HEK293 (cell line): ENCODE data around the gene TEF.

Experiments
- CTCF ChIA-PET: fragments of 350-600 bp; formaldehyde crosslinking; extraction: SDS; loops from one replicate; lab custom pipeline; 2021; ENCODE audit warnings: antibody characterized with exemption; lab: Yijun Ruan, JAX
- POLR2A ChIA-PET: fragments of 300-600 bp; formaldehyde crosslinking; extraction: SDS; loops from one replicate; lab custom pipeline; 2020; ENCODE audit warnings: antibody characterized with exemption, inconsistent platforms; lab: Yijun Ruan, JAX
- H3K27ac ChIP-seq: fragments of 200-500 bp; sonication (Bioruptor generic); 2 replicates; pipeline ENCODE4 v1.5.1; 2014; ENCODE audit warnings: low read depth, low read length, control low read depth, inconsistent platforms; ENCODE audit errors: extremely low read depth
- H3K36me3 ChIP-seq, 2 experiments: fragments of 200-500 bp in 1 of 2; sonication (Bioruptor generic) in 1 of 2; 1 replicate in 1 of 2; 2 replicates in 1 of 2; pipeline ENCODE4 v1.5.1; 2014 to 2017; ENCODE audit warnings: inconsistent platforms in 2 of 2, low read length in 2 of 2; ENCODE audit not compliant: control insufficient read depth in 2 of 2, insufficient read depth in 1 of 2
- H3K4me1 ChIP-seq: fragments of 200-500 bp; sonication (Bioruptor generic); 2 replicates; pipeline ENCODE4 v1.5.1; 2014; ENCODE audit warnings: mild to moderate bottlenecking, low read length, inconsistent platforms; ENCODE audit not compliant: control insufficient read depth, insufficient read depth
- H3K4me3 ChIP-seq: 2 replicates; pipeline ENCODE4 v1.5.1; 2011; ENCODE audit warnings: low read depth, mild to moderate bottlenecking, control low read depth, low read length, moderate library complexity
- H3K9me3 ChIP-seq: fragments of 200-500 bp; sonication (Bioruptor generic); 2 replicates; pipeline ENCODE4 v1.5.1; 2014; ENCODE audit warnings: low read depth, low read length, inconsistent platforms; ENCODE audit not compliant: control insufficient read depth, insufficient read depth
- HOXC10 ChIP-seq: sonication (generic); formaldehyde crosslinking; IDR thresholded peaks from 2 replicates; pipeline ENCODE4 v1.8.1; 2023; ENCODE audit warnings: mild to moderate bottlenecking, missing genetic modification reagents
- HOXD13 ChIP-seq: sonication (generic); formaldehyde crosslinking; IDR thresholded peaks from 2 replicates; pipeline ENCODE4 v1.8.0; 2022; ENCODE audit warnings: missing genetic modification reagents, borderline replicate concordance
- PRDM4 ChIP-seq: fragments of 450-650 bp; formaldehyde crosslinking; IDR thresholded peaks from 2 replicates; pipeline ENCODE4 v1.5.1; 2017; ENCODE audit warnings: missing biosample characterization, missing genetic modification characterization
- SALL2 ChIP-seq: fragments of 450-650 bp; formaldehyde crosslinking; IDR thresholded peaks from 2 replicates; pipeline ENCODE4 v1.5.0; 2017; ENCODE audit warnings: missing biosample characterization, mild to moderate bottlenecking, missing genetic modification characterization, borderline replicate concordance
- SP7 ChIP-seq: fragments of 450-650 bp; formaldehyde crosslinking; IDR thresholded peaks from 2 replicates; pipeline ENCODE4 v1.5.1; 2016; ENCODE audit warnings: missing biosample characterization, missing genetic modification characterization
- TCF7L2 ChIP-seq: IDR thresholded peaks from 2 replicates; pipeline ENCODE4 v1.6.1; 2011; ENCODE audit warnings: low read depth, mild to moderate bottlenecking, inconsistent platforms, low read length, moderate library complexity, borderline replicate concordance
- ZEB2 ChIP-seq: fragments of 450-650 bp; formaldehyde crosslinking; IDR thresholded peaks from 2 replicates; pipeline ENCODE4 v1.5.1; 2016; ENCODE audit warnings: missing biosample characterization, missing genetic modification characterization
- ZFHX2 ChIP-seq: fragments of 450-650 bp; formaldehyde crosslinking; conservative IDR thresholded peaks from 2 replicates; pipeline ENCODE4 v1.5.1; 2016; ENCODE audit warnings: missing biosample characterization, missing genetic modification characterization
- ZFP41 ChIP-seq: fragments of 450-650 bp; formaldehyde crosslinking; IDR thresholded peaks from 2 replicates; pipeline ENCODE4 v1.5.1; 2016; ENCODE audit warnings: missing biosample characterization, missing genetic modification characterization, borderline replicate concordance
- ZNF138 ChIP-seq: fragments of 450-650 bp; formaldehyde crosslinking; IDR thresholded peaks from 2 replicates; pipeline ENCODE4 v1.5.1; 2016; ENCODE audit warnings: missing biosample characterization, missing genetic modification characterization, borderline replicate concordance
- ZNF157 ChIP-seq: fragments of 450-650 bp; formaldehyde crosslinking; IDR thresholded peaks from 2 replicates; pipeline ENCODE4 v1.5.1; 2016; ENCODE audit warnings: missing biosample characterization, missing genetic modification characterization
- ZNF16 ChIP-seq: fragments of 450-650 bp; formaldehyde crosslinking; IDR thresholded peaks from 2 replicates; pipeline ENCODE4 v1.5.1; 2016; ENCODE audit warnings: low read depth, missing biosample characterization, missing genetic modification characterization
- ZNF169 ChIP-seq: fragments of 450-650 bp; formaldehyde crosslinking; IDR thresholded peaks from 2 replicates; pipeline ENCODE4 v1.5.1; 2016; ENCODE audit warnings: missing biosample characterization, missing genetic modification characterization
- ZNF211 ChIP-seq: fragments of 450-650 bp; formaldehyde crosslinking; IDR thresholded peaks from 2 replicates; pipeline ENCODE4 v1.5.1; 2016; ENCODE audit warnings: low read depth, missing biosample characterization, missing genetic modification characterization
- ZNF221 ChIP-seq: fragments of 450-650 bp; formaldehyde crosslinking; IDR thresholded peaks from 2 replicates; pipeline ENCODE4 v1.5.1; 2017; ENCODE audit warnings: missing biosample characterization, missing genetic modification characterization, borderline replicate concordance
- ZNF26 ChIP-seq: fragments of 450-650 bp; formaldehyde crosslinking; IDR thresholded peaks from 2 replicates; pipeline ENCODE4 v1.5.1; 2016; ENCODE audit warnings: missing biosample characterization, missing genetic modification characterization
- ZNF274 ChIP-seq, 2 experiments: fragments of 200-500 bp in 1 of 2; fragments of 450-650 bp in 1 of 2; sonication (Bioruptor generic) in 1 of 2; formaldehyde crosslinking in 1 of 2; IDR thresholded peaks; 2 replicates each; pipeline versions ENCODE4 v1.5.1 to v1.6.1; 2014 to 2016; ENCODE audit warnings: borderline replicate concordance in 1 of 2, inconsistent platforms in 1 of 2, low read length in 1 of 2, missing biosample characterization in 1 of 2, missing genetic modification characterization in 1 of 2
- ZNF362 ChIP-seq: fragments of 450-650 bp; formaldehyde crosslinking; IDR thresholded peaks from 2 replicates; pipeline ENCODE4 v1.5.1; 2016; ENCODE audit warnings: missing biosample characterization, missing genetic modification characterization
- ZNF521 ChIP-seq: fragments of 450-650 bp; formaldehyde crosslinking; IDR thresholded peaks from 2 replicates; pipeline ENCODE4 v1.5.1; 2017; ENCODE audit warnings: missing biosample characterization, mild to moderate bottlenecking, missing genetic modification characterization
- ZNF544 ChIP-seq: fragments of 450-650 bp; formaldehyde crosslinking; IDR thresholded peaks from 2 replicates; pipeline ENCODE4 v1.5.0; 2017; ENCODE audit warnings: missing biosample characterization, missing genetic modification characterization
- ZNF561 ChIP-seq: fragments of 450-650 bp; IDR thresholded peaks from 2 replicates; pipeline ENCODE4 v1.5.1; 2018; ENCODE audit warnings: missing biosample characterization, missing genetic modification characterization, borderline replicate concordance
- ZNF596 ChIP-seq: fragments of 450-650 bp; IDR thresholded peaks from 2 replicates; pipeline ENCODE4 v1.5.0; 2018; ENCODE audit warnings: missing biosample characterization, mild to moderate bottlenecking, missing genetic modification characterization, moderate library complexity
- ZNF623 ChIP-seq: fragments of 450-650 bp; formaldehyde crosslinking; IDR thresholded peaks from 2 replicates; pipeline ENCODE4 v1.5.1; 2016; ENCODE audit warnings: missing biosample characterization, missing genetic modification characterization
- ZNF785 ChIP-seq: fragments of 450-650 bp; formaldehyde crosslinking; IDR thresholded peaks from 2 replicates; pipeline ENCODE4 v1.5.1; 2016; ENCODE audit warnings: missing biosample characterization, missing genetic modification characterization
- ZSCAN16 ChIP-seq: fragments of 450-650 bp; formaldehyde crosslinking; IDR thresholded peaks from 2 replicates; pipeline ENCODE4 v1.5.1; 2016; ENCODE audit warnings: missing biosample characterization, missing genetic modification characterization

TEF gene

GRCh38 chr22:41446639-41447434 is 65.1 kb downstream of the TEF start, which contains the start of gene TOB2 (continued):
- no peak for TF ChIP-seq ZNF274 (IDR thresholded peaks at IDR 0.05; ENCODE audit: low read length)
- no peak for TF ChIP-seq ZNF274 (tag by site-specific recombination; IDR thresholded peaks at IDR 0.05; ENCODE audit: borderline replicate concordance)
- TF ChIP-seq, all 188 proteins: peak for 115

GRCh38 chr22:41447435-41448188 is 65.9 kb downstream of the TEF start:
- H3K36me3 ChIP-seq = peaks cover 0 to 26% of the 10 kb centered on the region in 2 experiments; a peak in 2 of 3 replicates
- POLR2A ChIA-PET = interaction anchor here (0.6 to 8.3 kb wide), 50 partner anchors 9 to 499 kb away, joined by 3 to 214 read pairs (median 6); partner anchors contain the start of genes ACO2, CENPM, CSDC2 and DESI1
- CTCF ChIA-PET = interaction anchor here (0.5 to 5.3 kb wide), 7 partner anchors 17 to 165 kb away, joined by 3 to 33 read pairs (median 4); no protein-coding TSS in a partner anchor
- no peaks in the 10 kb centered on the region for H3K4me1 ChIP-seq
- peak overlapping the region; percentile 90 for H3K4me3 ChIP-seq
- H3K9me3 ChIP-seq = no peaks in the 10 kb centered on the region
- H3K27ac ChIP-seq = peak overlapping the region; percentile 100
- TF ChIP-seq ZNF211 = no peak
- no peak for TF ChIP-seq ZNF623
- no peak for TF ChIP-seq ZNF521
- TF ChIP-seq SP7 (tag by site-specific recombination) = no peak
- TF ChIP-seq ZFP41 (tag by site-specific recombination) = no peak
- TF ChIP-seq HOXC10 = no peak
- no peak for TF ChIP-seq ZEB2
- TF ChIP-seq ZNF26 = no peak
- no peak for TF ChIP-seq HOXD13 (CRISPR knock-in tag)
- no peak for TF ChIP-seq ZNF221
- TF ChIP-seq ZNF169 (tag by site-specific recombination) = no peak
- TF ChIP-seq ZSCAN16 (tag by site-specific recombination) = no peak
- TF ChIP-seq ZNF596 (tag by site-specific recombination) = no peak
- TF ChIP-seq ZNF561 (tag by site-specific recombination) = peak; percentile 19; the same call in 1 of the 2 replicates
- TF ChIP-seq ZNF544 (tag by site-specific recombination) = no peak
- TF ChIP-seq ZNF16 (tag by site-specific recombination) = peak; percentile 28; the same call in 1 of the 2 replicates
- TF ChIP-seq SALL2 = no peak
- TF ChIP-seq PRDM4 (tag by site-specific recombination) = no peak
- no peak; the same call in 1 of the 2 replicates for TF ChIP-seq ZNF785 (tag by site-specific recombination)
- 0 out of 2 replicates have a peak, but pooled peaks have one; percentile 14 for TF ChIP-seq ZNF138 (tag by site-specific recombination)
- TF ChIP-seq ZFHX2 = no peak
- peak; percentile 96; the same call in 1 of the 2 replicates for TF ChIP-seq ZNF362 (tag by site-specific recombination)
- 0 out of 2 replicates have a peak, but pooled peaks have one; percentile 11 for TF ChIP-seq TCF7L2
- TF ChIP-seq ZNF157 (tag by site-specific recombination) = no peak
